Ammon's horn (tissue), 1 donor: ENCODE data around the gene ADARB2.

Experiments used
- DNase-seq: peaks from one replicate; pipeline ENCODE4 v3.0.0-alpha.2; 2016; ENCODE audit warnings: low spot score

Gene ADARB2

GRCh38 chr10:1395481-1396296, 341.6 kb downstream of the ADARB2 start:
- DNase-seq = no peak

- DNase-seq = no peak
Observed at GRCh38 chr10:1395025-1395480, 342.3 kb downstream of the ADARB2 start.

- DNase-seq = no peak
Observed at GRCh38 chr10:1394155-1394912, 343.0 kb downstream of the ADARB2 start.

- no peak for DNase-seq
Observed at GRCh38 chr10:1393481-1393880, 343.8 kb downstream of the ADARB2 start.

- DNase-seq = no peak
Observed at GRCh38 chr10:1392127-1392526, 345.2 kb downstream of the ADARB2 start.

GRCh38 chr10:1390200-1390599, 347.1 kb downstream of the ADARB2 start:
- no peak for DNase-seq

- no peak for DNase-seq
Observed at GRCh38 chr10:1384026-1384425, 353.3 kb downstream of the ADARB2 start.

- DNase-seq = no peak
Observed at GRCh38 chr10:1382711-1383110, 354.6 kb downstream of the ADARB2 start.

- DNase-seq = no peak
Observed at GRCh38 chr10:1381339-1381738, 356.0 kb downstream of the ADARB2 start.

GRCh38 chr10:1380088-1380671, 357.1 kb downstream of the ADARB2 start:
- no peak for DNase-seq

GRCh38 chr10:1379601-1380000, 357.7 kb downstream of the ADARB2 start:
- DNase-seq = no peak

- DNase-seq = no peak
Observed at GRCh38 chr10:1378473-1378872, 358.9 kb downstream of the ADARB2 start.

GRCh38 chr10:1377740-1378397, 359.5 kb downstream of the ADARB2 start:
- no peak for DNase-seq

- no peak for DNase-seq
Observed at GRCh38 chr10:1377231-1377630, 360.1 kb downstream of the ADARB2 start.

GRCh38 chr10:1376384-1376945, 360.9 kb downstream of the ADARB2 start:
- no peak for DNase-seq

GRCh38 chr10:1375346-1376170, 361.8 kb downstream of the ADARB2 start:
- DNase-seq = no peak

GRCh38 chr10:1374511-1375345, 362.6 kb downstream of the ADARB2 start:
- DNase-seq = no peak

GRCh38 chr10:1373287-1373686, 364.0 kb downstream of the ADARB2 start:
- no peak for DNase-seq

- no peak for DNase-seq
Observed at GRCh38 chr10:1372212-1372611, 365.1 kb downstream of the ADARB2 start.

- no peak for DNase-seq
Observed at GRCh38 chr10:1370298-1370697, 367.0 kb downstream of the ADARB2 start.
